GM18909 (cell line): ENCODE measurements around the gene ZNF813.
A peak's percentile ranks its signal among the peaks of the same experiment; 100 is the strongest.

Experiments
- ATAC-seq: cut with Tn5 transposase; IDR thresholded peaks from one replicate; pipeline ENCODE4 v1.9.1; 2021; ENCODE audit warnings: mild to moderate bottlenecking; ENCODE audit not compliant: unreplicated experiment, poor library complexity

Gene ZNF813

DNA sequence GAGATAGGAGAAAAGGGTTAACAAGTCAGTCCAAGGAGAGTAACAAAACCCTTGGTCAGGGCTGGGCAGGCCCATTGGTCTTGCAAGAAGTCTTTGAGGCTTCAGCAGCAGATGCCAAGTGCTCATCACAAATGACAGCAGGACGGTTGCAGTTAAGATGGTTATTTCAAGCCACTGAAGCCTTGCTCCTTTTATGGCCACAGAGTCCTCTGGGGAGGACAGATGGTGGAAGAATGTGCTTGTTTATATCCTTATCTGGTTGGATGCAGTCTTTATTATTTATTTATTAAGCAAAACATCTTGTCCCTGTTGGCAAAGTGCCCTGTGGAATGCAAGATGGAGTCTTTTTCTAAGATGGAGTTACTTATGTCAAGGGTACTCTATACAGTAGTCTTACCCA lies 51.2 kb downstream of the ZNF813 start:
- ATAC-seq, result no peak

DNA sequence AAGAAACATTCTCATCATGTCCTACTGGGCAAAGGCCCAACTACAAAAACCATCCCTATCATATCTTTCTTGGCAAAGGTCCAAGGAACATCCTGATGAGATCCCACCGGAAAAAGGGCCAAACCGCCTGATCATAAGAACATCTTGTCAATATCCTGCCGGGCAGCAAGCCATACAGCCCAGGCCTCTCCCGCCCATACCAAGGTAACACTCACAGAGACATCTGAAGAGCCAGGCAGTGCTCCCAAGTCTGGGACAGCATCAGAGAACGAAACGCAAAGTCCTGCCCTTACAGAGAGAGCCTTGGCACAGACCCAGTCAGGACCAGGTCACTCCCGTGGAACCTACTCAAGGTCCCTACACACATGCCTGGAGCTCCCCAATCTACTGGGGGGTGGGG lies 51.9 kb downstream of the ZNF813 start:
- ATAC-seq, result no peak

- ATAC-seq, result no peak
Measured at GRCh38 chr19:53520163-53520546, 52.6 kb downstream of the ZNF813 start.

GRCh38 chr19:53520547-53521372 lies 53.2 kb downstream of the ZNF813 start:
- ATAC-seq, result peak; percentile 96

DNA sequence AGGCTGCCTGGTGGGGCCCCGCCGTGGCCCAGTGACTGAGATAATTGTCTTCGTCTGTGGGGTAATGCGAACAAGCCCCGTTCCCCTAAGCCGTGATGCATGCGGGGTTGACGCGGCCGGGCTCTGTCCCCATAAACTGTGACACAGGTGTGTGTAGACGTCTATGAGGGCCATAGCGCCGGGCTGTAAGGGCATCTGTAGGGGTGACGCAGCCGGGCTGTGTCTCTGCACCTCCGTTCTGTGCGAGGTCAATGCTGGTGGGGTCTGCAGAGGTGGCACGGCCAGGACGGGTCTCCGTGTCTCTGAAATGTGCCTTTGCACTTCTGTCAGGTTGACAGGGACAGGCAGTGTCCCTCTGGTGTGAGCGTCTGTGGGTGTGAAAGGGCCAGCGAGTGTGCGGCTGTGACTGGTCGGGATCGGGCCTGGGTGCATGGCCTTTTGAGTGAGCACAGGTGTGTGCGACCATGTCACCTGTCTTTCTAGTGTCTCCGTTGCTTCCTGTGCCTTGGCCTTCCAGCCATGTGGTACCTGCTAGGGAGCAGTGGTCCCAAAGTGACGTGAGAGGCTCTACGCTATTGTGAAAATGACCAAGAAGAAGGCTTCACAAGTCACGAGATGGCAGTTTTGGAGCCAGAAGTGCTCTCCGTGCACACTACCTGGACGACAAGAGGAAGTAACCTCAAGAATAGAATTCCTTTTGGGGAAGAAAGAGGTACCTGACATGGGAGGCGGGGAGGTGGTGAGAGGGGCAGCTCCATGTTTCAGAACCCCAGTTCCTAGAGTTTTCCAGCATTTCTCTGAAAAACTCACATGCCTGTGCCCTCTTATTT lies 54.1 kb downstream of the ZNF813 start:
- ATAC-seq, result no peak

DNA sequence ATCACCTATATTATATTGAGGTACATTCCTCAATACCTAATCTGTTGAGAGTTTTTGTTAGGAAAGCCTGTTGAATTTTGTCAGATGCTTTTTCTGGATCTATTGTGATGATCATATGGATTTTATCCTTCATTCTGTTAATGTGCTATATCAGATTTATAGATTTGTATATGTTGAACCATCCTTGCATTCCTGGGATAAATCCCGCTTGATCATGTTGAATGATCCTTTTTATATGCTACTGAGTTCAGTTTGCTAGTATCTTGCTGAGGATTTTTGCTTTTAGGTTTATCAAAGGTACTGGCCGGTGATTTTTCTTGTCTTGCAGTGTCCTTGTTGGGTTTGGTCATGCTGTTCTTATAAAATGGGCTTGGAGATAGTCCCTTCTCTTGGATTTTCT lies 58.4 kb downstream of the ZNF813 start:
- no peak for ATAC-seq

DNA sequence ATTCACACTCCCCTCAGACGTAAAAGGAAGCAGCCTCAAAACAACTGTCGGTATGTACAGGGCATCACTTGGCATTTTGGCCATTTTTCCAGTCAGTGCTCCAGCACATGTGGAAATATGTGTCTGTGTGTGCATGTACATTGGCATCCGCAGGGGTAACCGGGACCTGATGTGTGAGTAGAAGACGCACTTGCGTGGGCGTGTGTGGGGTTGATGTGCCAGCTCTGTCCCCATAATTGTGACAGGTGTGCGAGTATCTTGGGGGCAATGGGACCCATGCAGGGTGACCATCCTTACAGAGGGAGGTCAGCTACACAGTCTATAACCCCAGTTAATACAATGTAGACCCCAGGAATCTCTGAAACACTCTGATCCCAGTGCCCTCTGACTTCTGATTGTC lies 63.1 kb downstream of the ZNF813 start:
- no peak for ATAC-seq

- no peak for ATAC-seq
Measured at GRCh38 chr19:53531457-53531856, 63.9 kb downstream of the ZNF813 start.

DNA sequence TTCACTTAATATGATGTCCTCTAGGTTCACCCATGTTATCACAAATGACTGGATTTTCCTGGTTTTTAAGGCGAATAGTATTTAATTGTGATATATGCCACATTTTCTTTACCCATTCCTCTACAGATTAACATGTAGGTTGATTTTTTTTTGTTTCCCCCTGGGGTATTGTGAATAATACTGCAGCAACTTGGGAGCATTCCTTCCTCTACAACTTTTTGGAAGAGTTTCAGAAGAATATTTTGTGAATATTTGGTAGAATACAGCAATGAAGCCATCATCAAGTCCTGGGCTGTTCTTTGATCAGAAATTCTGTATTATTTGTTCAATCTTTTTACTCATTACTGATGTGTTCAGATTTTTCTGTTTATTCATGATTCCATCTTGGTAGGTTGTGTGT lies 64.8 kb downstream of the ZNF813 start:
- no peak for ATAC-seq

DNA sequence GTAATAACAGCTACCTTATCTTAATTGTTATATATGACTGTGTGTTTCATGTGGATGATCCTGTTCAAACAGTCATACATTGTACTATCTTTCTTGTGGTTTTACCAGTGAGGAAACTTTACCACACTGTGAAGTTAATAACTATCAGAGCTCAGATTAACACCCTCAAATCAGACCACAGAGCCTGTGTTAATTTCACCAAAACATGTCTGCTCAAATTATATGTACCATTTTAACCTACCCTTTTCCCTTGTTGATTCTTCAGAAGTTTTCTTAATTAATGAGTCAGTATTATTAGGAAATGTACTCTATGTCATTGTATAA lies 68.7 kb downstream of the ZNF813 start:
- ATAC-seq, result no peak

DNA sequence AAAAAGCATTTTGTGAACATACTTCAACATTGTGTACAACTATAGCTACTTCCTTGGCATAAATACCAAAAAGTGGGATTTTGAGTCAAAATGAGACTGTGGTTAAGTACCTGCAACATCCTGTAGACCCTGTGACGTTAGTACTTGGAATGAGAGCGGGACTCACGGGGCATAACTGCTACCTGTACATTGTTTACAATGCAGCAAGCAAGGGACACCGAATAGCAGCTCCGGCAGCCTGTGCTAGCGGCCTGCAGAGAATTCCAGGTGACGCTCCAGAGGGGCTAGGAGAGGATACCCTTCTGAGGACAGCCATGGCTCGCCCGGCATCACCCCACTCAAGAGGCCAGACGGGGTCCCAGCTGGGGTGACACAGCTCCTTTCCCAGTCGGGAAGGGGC lies 69.6 kb downstream of the ZNF813 start:
- ATAC-seq, result no peak

DNA sequence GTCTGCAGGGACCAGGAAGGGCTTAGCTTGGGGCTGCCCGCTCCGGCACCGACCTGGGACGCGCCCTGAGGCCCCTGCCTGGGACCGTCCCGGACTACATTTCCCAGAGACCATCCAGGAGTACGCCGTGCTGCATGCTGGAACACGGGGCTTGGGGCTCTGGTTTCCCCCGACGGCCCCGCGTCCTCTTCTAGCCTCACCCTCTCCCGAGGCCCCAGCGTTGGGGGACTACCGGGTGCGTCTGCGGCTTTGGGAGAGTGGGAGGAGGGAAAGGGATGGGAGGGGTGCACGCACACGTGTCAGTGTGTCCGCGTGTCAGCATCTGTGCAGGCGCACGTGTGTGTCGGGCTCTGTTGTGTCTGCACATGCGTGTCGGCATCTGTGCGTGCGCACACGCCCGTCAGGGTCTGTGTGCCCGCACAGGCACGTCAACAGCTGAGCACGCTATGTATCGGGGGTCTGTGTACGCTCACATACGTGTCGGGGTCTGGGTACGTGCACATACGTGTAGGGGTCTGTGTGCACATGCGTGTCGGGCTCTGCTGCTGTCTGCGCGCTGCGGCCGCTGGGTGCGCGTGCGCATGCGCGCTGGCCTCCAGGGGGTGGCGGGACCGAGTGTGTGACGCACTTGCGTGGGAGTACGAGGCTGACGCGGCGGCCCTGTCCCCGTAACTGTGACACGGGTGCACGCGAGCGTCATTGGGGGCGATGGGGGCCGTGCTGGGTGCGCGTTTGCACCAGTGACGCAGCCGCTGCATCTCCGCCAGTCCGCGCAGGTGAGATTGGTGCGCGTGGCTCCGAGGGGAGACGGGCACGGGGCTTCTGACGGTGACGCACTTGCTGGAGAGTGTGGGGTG lies 70.2 kb downstream of the ZNF813 start, which contains the start of gene ZNF331:
TSS of gene ZNF331 (plus strand) at position 625 of the 857 bp plus-strand sequence. CDS start 31,232 bp downstream, outside the sequence.
- peak; percentile 71 for ATAC-seq

- ATAC-seq, result peak; percentile 17
Measured at GRCh38 chr19:53538378-53539109, 71.0 kb downstream of the ZNF813 start.

- no peak for ATAC-seq
Measured at GRCh38 chr19:53540091-53540490, 72.6 kb downstream of the ZNF813 start.

GRCh38 chr19:53541971-53542370 lies 74.4 kb downstream of the ZNF813 start:
- no peak for ATAC-seq

DNA sequence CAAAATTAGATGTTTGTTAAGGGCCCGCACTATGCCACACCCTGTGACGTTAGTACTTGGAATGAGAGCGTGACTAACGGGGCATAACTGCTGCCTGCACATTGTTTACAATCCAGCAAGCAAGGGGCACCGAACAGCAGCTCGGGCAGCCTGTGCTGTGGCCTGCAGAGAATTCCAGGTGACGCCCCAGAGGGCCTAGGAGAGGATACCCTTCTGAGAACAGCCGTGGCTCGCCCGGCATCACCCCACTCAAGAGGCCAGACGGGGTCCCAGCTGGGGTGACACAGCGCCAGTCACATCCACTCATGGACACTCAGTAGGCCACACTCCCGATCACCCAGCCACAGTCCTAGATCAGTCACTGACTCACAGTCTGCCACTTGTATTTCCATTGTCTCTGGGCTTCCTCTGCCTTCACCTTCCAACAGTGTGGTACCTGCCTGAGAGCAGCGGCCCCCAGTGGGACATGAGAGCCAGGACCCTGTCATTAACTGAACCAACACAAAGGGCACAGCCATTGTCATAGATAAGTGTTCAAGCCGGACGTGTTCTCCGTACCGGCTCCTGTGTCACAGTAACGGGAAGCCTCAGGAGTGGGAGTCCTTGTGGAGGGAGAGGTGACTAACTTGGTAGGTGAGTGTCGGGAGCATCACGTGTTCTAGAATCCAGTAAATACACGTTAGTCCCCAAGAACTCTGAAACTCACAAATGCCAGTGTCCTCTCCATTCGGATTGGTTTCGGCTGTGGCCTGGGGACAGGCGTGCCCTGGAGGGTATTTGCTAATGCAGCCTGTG lies 77.9 kb downstream of the ZNF813 start:
- no peak for ATAC-seq
